Measurements from ENCODE around the gene PMPCA. TPM values are rescaled to one million over a fixed set of nuclear protein-coding genes. Genes with fewer than 3 reads are reported as not detected.

Gene PMPCA
- total RNA-seq, 1 experiment from 2014 or later: 116 TPM

- no peak for DNase-seq (ENCODE audit: low read depth, low spot score)
- Histone ChIP-seq H3K4me1 (ENCODE audit: control insufficient read depth in 1 of 2, insufficient read depth in 2 of 2, low read length in 2 of 2) (no peaks in the 10 kb centered on the region), H2AFZ (ENCODE audit: low read depth, low read length, poor library complexity, severe bottlenecking) (no peak overlapping the region), H3K36me3 (ENCODE audit: control insufficient read depth in 1 of 2, insufficient read depth in 2 of 2, low read length in 2 of 2) (peaks cover 55 to 64% of the 10 kb centered on the region in 2 experiments), H3K4me2 (ENCODE audit: low read length) (no peak overlapping the region), H3K9ac (ENCODE audit: low read length) (no peak overlapping the region), H4K20me1 (ENCODE audit: insufficient read depth) (no peaks in the 10 kb centered on the region), H3K79me2 (ENCODE audit: insufficient read depth, low read length) (peaks cover 39% of the 10 kb centered on the region), H3K9me2 (ENCODE audit: insufficient read depth) (no peaks in the 10 kb centered on the region), H3K4me3 (replicated peaks in 1 of 2; ENCODE audit: low read depth in 1 of 2, low read length in 2 of 2) (no peak overlapping the region), H3K27me3 (ENCODE audit: insufficient read depth, low read length) (no peaks in the 10 kb centered on the region), H3K27ac (ENCODE audit: low read depth, low read length) (no peak overlapping the region), H3K9me3 (ENCODE audit: control insufficient read depth in 1 of 2, insufficient read depth in 1 of 2, low read depth in 1 of 2, low read length in 2 of 2) (no peaks in the 10 kb centered on the region)
- intact Hi-C loops (cut with micrococcal nuclease): no loop called here
- TF ChIP-seq JUND (IDR thresholded peaks at IDR 0.05) (no peak), ZBTB33 (IDR thresholded peaks at IDR 0.05; ENCODE audit: extremely low read depth, insufficient replicate concordance, low read length) (no peak), ZFX (IDR thresholded peaks at IDR 0.05) (no peak), EGR1 (IDR thresholded peaks at IDR 0.05; ENCODE audit: low read depth) (no peak), FOSL1 (IDR thresholded peaks at IDR 0.05; ENCODE audit: low read depth) (no peak), SIN3A (IDR thresholded peaks at IDR 0.05; ENCODE audit: low read depth) (no peak), MAX (IDR thresholded peaks at IDR 0.05) (no peak), REST (IDR thresholded peaks at IDR 0.05; ENCODE audit: low read depth) (no peak), SP1 (IDR thresholded peaks at IDR 0.05; ENCODE audit: low read depth) (no peak), CEBPB (IDR thresholded peaks at IDR 0.05; ENCODE audit: low read depth) (no peak), YY1 (IDR thresholded peaks at IDR 0.05; ENCODE audit: extremely low read depth, insufficient replicate concordance, low read depth, low read length) (no peak), TCF7L2 (IDR thresholded peaks at IDR 0.05; ENCODE audit: borderline replicate concordance, extremely low read depth, insufficient read depth, insufficient read length) (no peak), ZNF274 (IDR thresholded peaks at IDR 0.05; ENCODE audit: low read depth, low read length) (no peak), CTCF (IDR thresholded peaks at IDR 0.05 in 2 of 3, conservative IDR thresholded peaks at IDR 0.05 in 1 of 3; ENCODE audit: borderline replicate concordance in 1 of 3, insufficient read depth in 1 of 3, low read depth in 2 of 3, low read length in 2 of 3) (no peak)
- CTCF ChIA-PET: no interaction called here
- no TSS peak for BruUV-seq (replicated peaks)
- no peak for ATAC-seq
- RAD21 ChIA-PET (ENCODE audit: low non-redundant PET in 1 of 2, low total read pairs in 2 of 2, uncharacterized antibody in 2 of 2, unreplicated experiment in 2 of 2): no interaction called here
- POLR2A ChIA-PET: no interaction called here
Measured at GRCh38 chr9:136392538-136393449, 17.7 kb upstream of the PMPCA start.
